ENCODE results near the gene TRAT1.

Gene TRAT1

DNA sequence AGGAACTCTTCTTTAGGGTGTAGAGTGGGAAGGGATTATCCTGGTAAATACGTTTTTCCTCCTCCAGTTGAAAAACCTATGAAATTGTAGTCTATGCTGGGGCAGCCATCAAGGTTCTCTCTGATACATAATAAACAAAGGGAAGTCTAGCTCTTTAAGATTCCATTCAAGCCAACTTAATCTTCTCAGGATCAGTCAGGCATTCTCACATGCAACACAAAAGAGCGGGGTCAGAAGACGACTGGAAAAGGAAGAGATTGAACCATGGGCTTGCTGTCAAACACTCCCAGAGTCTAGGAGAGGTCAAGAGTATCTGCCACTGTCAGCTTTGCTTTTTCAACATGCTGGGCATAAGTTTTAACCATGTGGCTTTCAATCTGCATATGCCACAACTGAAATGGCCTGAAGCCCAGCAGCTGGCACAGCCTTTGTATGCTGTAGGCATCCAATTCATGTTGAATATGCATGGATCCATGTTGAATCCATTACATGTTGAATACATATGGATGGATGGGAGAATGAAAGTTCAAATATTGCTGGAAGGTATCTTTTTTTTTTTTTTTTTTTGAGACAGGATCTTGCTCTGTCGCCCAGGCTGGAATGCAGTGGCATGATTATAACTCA is 8.5 kb downstream of the TRAT1 start:
- no peak overlapping the region for H3K27ac ChIP-seq
- no peak overlapping the region for H3K4me3 ChIP-seq (IDR thresholded peaks at IDR 0.05; ENCODE audit: insufficient read depth, low read depth, low read length)
- H3K36me3 ChIP-seq (ENCODE audit: insufficient read depth), result no peaks in the 10 kb centered on the region
- H4K20me1 ChIP-seq (ENCODE audit: insufficient read depth), result no peaks in the 10 kb centered on the region
- H3K27me3 ChIP-seq (ENCODE audit: insufficient read depth, low read depth), result no peaks in the 10 kb centered on the region
- H3K79me2 ChIP-seq (ENCODE audit: insufficient read depth, low read depth), result no peaks in the 10 kb centered on the region
- H2AFZ ChIP-seq (ENCODE audit: low read depth), result no peak overlapping the region
- no peaks in the 10 kb centered on the region for H3K4me1 ChIP-seq (ENCODE audit: low read depth, poor library complexity, severe bottlenecking)
- H3K9ac ChIP-seq, result no peak overlapping the region
- no peak overlapping the region for H3K4me2 ChIP-seq
- no peak for TF ChIP-seq CTCF (conservative IDR thresholded peaks at IDR 0.05; ENCODE audit: low read depth, low read length)

- no peaks in the 10 kb centered on the region for H3K36me3 ChIP-seq (ENCODE audit: insufficient read depth)
- H3K27me3 ChIP-seq (ENCODE audit: insufficient read depth, low read depth), result no peaks in the 10 kb centered on the region
- H3K27ac ChIP-seq, result no peak overlapping the region
- H3K79me2 ChIP-seq (ENCODE audit: insufficient read depth, low read depth), result no peaks in the 10 kb centered on the region
- no peak overlapping the region for H3K4me2 ChIP-seq
- H4K20me1 ChIP-seq (ENCODE audit: insufficient read depth), result no peaks in the 10 kb centered on the region
- no peak for TF ChIP-seq CTCF (conservative IDR thresholded peaks at IDR 0.05; ENCODE audit: low read depth, low read length)
- no peak overlapping the region for H3K4me3 ChIP-seq (IDR thresholded peaks at IDR 0.05; ENCODE audit: insufficient read depth, low read depth, low read length)
- H3K9ac ChIP-seq, result no peak overlapping the region
- H2AFZ ChIP-seq (ENCODE audit: low read depth), result no peak overlapping the region
- no peaks in the 10 kb centered on the region for H3K4me1 ChIP-seq (ENCODE audit: low read depth, poor library complexity, severe bottlenecking)
These were observed 11.0 kb downstream of the TRAT1 start for GRCh38 chr3:108833611-108834010.

GRCh38 chr3:108834551-108834950 is 12.0 kb downstream of the TRAT1 start:
- Histone ChIP-seq H3K4me2 (no peak overlapping the region), H3K36me3 (ENCODE audit: insufficient read depth) (no peaks in the 10 kb centered on the region), H3K27me3 (ENCODE audit: insufficient read depth, low read depth) (no peaks in the 10 kb centered on the region), H4K20me1 (ENCODE audit: insufficient read depth) (no peaks in the 10 kb centered on the region), H3K27ac (no peak overlapping the region), H3K79me2 (ENCODE audit: insufficient read depth, low read depth) (no peaks in the 10 kb centered on the region), H3K4me3 (IDR thresholded peaks at IDR 0.05; ENCODE audit: insufficient read depth, low read depth, low read length) (no peak overlapping the region), H2AFZ (ENCODE audit: low read depth) (no peak overlapping the region), H3K9ac (no peak overlapping the region), H3K4me1 (ENCODE audit: low read depth, poor library complexity, severe bottlenecking) (no peaks in the 10 kb centered on the region)
- no peak for TF ChIP-seq CTCF (conservative IDR thresholded peaks at IDR 0.05; ENCODE audit: low read depth, low read length)

GRCh38 chr3:108835101-108835500 is 12.5 kb downstream of the TRAT1 start:
- Histone ChIP-seq H3K4me2 (no peak overlapping the region), H3K4me3 (IDR thresholded peaks at IDR 0.05; ENCODE audit: insufficient read depth, low read depth, low read length) (no peak overlapping the region)

More at GRCh38 chr3:108835101-108835500, 12.5 kb downstream of the TRAT1 start:
- H3K27me3 ChIP-seq (ENCODE audit: insufficient read depth, low read depth), result no peaks in the 10 kb centered on the region
- no peak for TF ChIP-seq CTCF (conservative IDR thresholded peaks at IDR 0.05; ENCODE audit: low read depth, low read length)
- H4K20me1 ChIP-seq (ENCODE audit: insufficient read depth), result no peaks in the 10 kb centered on the region
- no peak overlapping the region for H3K27ac ChIP-seq
- no peaks in the 10 kb centered on the region for H3K36me3 ChIP-seq (ENCODE audit: insufficient read depth)
- no peaks in the 10 kb centered on the region for H3K79me2 ChIP-seq (ENCODE audit: insufficient read depth, low read depth)
- H2AFZ ChIP-seq (ENCODE audit: low read depth), result no peak overlapping the region
- H3K9ac ChIP-seq, result no peak overlapping the region
- no peaks in the 10 kb centered on the region for H3K4me1 ChIP-seq (ENCODE audit: low read depth, poor library complexity, severe bottlenecking)

All from KMS-11 (cell line).